ENCODE data around the gene TMEM109. TPM values are rescaled to one million over a fixed set of nuclear protein-coding genes. Genes with fewer than 3 reads are reported as not detected.

Gene TMEM109
- total RNA-seq, 1 donor = 44.1 TPM

DNA sequence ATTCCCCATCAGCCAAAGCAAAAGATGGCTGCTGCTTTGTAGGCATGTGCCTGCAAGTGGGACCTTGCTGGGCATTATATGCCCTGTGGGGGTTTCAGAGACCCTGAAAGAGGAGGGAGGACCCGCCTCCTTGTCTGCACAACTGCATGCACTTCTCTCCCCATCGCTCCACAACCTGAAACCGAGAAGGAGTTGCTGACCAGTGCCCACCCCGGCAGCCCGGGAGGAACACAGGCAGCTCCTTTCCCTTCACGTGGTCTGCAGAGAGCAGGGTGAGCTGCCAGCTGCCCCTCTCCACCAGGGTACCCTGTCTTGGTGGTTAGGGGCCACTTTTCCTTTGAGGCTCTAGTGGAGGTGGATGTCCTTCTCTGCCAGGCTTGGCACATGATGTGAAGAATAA lies 8.9 kb downstream of the TMEM109 start:
- no peak overlapping the region for H3K4me3 ChIP-seq (ENCODE audit: low read depth, low read length)
- DNase-seq (ENCODE audit: low read depth) = no peak
- TF ChIP-seq, protein P1, sequence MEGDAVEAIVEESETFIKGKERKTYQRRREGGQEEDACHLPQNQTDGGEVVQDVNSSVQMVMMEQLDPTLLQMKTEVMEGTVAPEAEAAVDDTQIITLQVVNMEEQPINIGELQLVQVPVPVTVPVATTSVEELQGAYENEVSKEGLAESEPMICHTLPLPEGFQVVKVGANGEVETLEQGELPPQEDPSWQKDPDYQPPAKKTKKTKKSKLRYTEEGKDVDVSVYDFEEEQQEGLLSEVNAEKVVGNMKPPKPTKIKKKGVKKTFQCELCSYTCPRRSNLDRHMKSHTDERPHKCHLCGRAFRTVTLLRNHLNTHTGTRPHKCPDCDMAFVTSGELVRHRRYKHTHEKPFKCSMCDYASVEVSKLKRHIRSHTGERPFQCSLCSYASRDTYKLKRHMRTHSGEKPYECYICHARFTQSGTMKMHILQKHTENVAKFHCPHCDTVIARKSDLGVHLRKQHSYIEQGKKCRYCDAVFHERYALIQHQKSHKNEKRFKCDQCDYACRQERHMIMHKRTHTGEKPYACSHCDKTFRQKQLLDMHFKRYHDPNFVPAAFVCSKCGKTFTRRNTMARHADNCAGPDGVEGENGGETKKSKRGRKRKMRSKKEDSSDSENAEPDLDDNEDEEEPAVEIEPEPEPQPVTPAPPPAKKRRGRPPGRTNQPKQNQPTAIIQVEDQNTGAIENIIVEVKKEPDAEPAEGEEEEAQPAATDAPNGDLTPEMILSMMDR (IDR thresholded peaks at IDR 0.05; ENCODE audit: insufficient read depth, low read length) = no peak

DNA sequence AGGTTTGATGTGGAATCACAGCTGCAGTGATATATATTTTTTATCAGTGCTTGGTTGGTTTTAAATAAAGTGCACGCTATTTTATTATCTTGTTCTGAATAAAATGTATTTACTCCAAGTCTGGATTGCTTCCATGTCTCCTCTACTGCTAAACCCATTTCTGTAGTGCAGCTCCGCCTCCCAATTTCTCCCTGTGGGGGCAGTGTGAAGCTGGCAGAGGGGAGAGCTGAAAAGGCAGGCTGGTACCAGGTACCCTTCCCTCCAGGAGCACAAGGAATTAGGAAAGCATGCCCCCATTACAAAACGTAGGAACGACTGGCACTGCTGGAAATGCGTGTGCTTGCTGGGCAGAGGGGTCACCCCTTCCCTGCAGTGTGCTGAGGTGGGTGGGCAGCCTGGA lies 9.4 kb downstream of the TMEM109 start:
- no peak overlapping the region for H3K4me3 ChIP-seq (ENCODE audit: low read depth, low read length)
- DNase-seq (ENCODE audit: low read depth) = no peak
- TF ChIP-seq, protein P1 (IDR thresholded peaks at IDR 0.05; ENCODE audit: insufficient read depth, low read length) = no peak

DNA sequence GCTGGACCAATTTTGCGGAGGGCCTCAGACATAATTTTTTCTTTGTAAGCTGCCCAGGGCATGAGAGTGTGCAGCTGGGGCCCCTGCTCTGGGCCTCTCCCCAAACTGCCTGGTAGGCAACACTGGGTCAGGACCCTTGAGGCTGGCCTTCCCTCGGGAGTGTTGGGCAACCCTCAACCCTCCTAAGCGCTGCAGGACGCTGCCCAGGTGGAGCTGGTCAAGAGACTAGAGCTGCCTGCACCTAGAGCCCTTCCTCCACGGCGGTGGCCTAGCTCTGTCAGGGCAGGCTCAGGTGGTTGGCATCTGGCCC lies 9.8 kb downstream of the TMEM109 start:
- H3K4me3 ChIP-seq (ENCODE audit: low read depth, low read length) = peak overlapping the region; percentile 74
- no peak for DNase-seq (ENCODE audit: low read depth)
- TF ChIP-seq, protein P1 (IDR thresholded peaks at IDR 0.05; ENCODE audit: insufficient read depth, low read length) = no peak

DNA sequence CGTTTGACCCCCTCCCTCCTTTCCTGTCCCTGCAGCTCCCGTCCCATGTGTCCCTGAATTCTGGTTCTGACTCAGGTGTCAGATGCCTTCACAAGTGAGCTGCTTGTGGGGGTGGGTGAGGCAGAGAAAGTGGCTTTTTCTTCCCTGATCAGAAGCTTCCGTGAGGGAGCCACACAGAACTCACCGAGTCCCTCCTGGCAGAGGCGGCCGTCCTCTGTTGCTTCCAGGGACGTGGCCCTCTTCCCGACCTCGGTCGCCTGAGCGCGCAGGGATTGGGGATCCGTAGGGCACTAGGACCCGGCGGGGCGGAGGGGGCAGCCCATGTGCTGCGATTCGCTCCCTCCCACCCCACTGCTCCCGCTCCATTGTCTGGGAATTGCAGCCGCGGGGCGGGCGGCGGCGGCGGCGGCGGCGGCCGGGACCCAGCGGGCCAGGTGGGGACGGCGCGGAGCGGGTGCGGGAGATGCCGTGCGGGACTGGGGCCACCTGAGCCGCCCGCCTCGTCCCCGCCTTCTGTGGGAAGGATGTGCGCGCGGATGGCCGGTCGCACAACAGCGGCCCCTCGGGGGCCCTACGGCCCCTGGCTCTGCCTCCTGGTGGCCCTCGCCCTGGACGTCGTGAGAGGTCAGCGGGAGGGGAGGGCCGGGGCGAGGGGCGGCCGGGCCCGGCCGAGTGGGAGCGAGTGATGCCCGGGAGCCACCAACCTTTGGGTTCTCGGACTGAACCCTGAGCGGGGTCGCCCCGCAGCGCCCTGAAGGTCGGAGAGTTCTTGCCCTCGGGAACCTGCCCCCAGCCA lies 10.3 kb downstream of the TMEM109 start, which contains the start of gene TMEM132A:
Gene TMEM132A (plus strand): TSS at position 351 of the 796 bp plus-strand sequence. CDS start 174 bp downstream, at position 525.
- peak; percentile 59 for DNase-seq (ENCODE audit: low read depth)
- TF ChIP-seq, protein P1 (IDR thresholded peaks at IDR 0.05; ENCODE audit: insufficient read depth, low read length) = no peak

DNA sequence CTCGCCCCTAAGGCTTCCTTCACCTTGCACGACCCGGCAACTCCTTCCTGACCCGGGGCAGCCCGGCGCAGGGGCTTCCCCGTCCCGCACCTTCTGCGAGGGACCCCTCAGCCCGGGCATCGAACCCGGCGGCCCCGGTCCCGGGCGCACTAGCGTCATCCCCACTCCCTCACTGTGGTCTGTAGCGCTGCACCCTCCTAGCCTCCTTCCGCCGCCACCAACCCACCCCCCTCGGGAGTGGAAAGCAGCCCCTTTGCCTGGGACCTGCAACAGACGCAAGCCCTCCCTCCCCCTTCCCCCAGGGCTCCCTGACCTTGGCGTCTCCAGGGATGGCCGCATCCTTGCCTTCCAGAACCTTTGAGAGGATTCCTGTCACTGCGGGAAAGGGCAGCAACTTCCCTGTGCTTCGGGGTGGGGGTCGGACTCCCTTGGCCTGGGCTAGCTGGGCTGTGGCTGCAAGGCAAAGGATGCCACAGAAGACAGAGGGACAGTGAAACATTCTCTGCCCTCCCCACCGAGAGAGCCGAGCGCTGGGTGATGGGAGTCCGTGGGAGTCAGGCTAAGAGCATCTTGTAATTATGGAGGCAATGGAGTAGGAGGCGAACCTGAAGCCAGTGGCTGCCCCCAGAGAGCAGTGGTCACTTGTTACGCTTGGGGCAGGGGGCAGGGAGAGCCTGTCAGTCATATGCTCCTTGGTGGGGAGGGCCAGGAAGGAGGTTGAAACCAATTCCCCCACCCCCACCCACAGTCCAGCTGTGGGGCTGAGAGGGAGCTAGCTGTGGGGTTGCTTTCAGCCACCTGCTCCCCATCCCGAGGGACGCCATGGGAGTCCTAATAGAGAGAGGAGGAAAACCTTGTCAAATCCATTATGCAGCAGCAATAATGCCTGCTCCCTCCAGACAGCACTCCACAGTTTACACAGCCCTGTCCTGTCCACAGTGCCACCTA lies 11.2 kb downstream of the TMEM109 start:
- H3K4me3 ChIP-seq (ENCODE audit: low read depth, low read length) = peak overlapping the region; percentile 74
- TF ChIP-seq, protein P1 (IDR thresholded peaks at IDR 0.05; ENCODE audit: insufficient read depth, low read length) = no peak
- no peak for DNase-seq (ENCODE audit: low read depth)

More for the DNA sequence above, 10.3 kb downstream of the TMEM109 start, which contains the start of gene TMEM132A:
- H3K4me3 ChIP-seq (ENCODE audit: low read depth, low read length) = peak within 1 kb of the TSS; percentile 74

DNA sequence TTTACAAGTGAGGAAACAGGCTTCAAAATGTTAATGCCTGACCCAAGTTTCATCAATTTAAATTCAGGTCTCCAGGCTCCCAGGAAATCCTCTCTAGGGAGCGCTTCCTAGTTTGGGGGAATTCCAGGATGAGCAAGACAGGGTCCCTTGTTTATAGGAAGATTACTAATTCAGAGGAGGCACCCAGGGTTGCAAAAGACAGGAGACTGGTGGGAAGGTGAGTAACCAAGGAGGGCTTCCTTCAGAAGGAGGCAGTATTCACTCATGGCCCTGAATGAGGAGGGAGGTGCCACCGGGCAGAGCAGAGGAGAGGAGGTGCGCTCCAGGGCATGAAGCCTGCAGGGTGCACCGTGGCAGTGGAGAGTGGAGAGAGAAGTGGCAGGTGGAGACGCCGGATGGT lies 11.9 kb downstream of the TMEM109 start:
- no peak overlapping the region for H3K4me3 ChIP-seq (ENCODE audit: low read depth, low read length)
- DNase-seq (ENCODE audit: low read depth) = peak; percentile 45
- TF ChIP-seq, protein P1 (IDR thresholded peaks at IDR 0.05; ENCODE audit: insufficient read depth, low read length) = no peak
